GM12891 (cell line): ENCODE measurements around the gene CATSPERD.

Experiments
- DNase-seq: peaks from one replicate; pipeline ENCODE4 v3.0.0; 2011; ENCODE audit warnings: low spot score; ENCODE audit not compliant: insufficient read length
- FAIRE-seq: peaks from 2 replicates; lab custom pipeline; 2011; peaks lifted over from hg19 to GRCh38; lab: Jason Lieb, UNC
- PAX5 ChIP-seq: IDR thresholded peaks from 2 replicates; pipeline ENCODE4 v1.6.1; 2011; ENCODE audit warnings: low read length, moderate library complexity, mild to moderate bottlenecking; ENCODE audit not compliant: insufficient read depth, severe bottlenecking
- POLR2A ChIP-seq: IDR thresholded peaks from 2 replicates; pipeline ENCODE4 v1.6.1; 2011; ENCODE audit warnings: low read depth, low read length, control low read depth
- POLR2AphosphoS5 ChIP-seq: IDR thresholded peaks from 2 replicates; pipeline ENCODE4 v1.6.1; 2011; ENCODE audit warnings: low read depth, low read length, control low read depth
- POU2F2 ChIP-seq: IDR thresholded peaks from 2 replicates; pipeline ENCODE4 v1.6.1; 2011; ENCODE audit warnings: low read depth, mild to moderate bottlenecking, control low read depth, low read length, moderate library complexity
- SPI1 ChIP-seq: IDR thresholded peaks from 2 replicates; pipeline ENCODE4 v1.6.1; 2011; ENCODE audit warnings: low read depth, low read length, control low read depth
- TAF1 ChIP-seq: IDR thresholded peaks from 2 replicates; pipeline ENCODE4 v1.6.1; 2011; ENCODE audit warnings: low read depth, low read length, control low read depth

The CATSPERD gene

GRCh38 chr19:5678071-5678718 is 42.2 kb upstream of the CATSPERD start:
- TF ChIP-seq POLR2AphosphoS5: no peak
- TF ChIP-seq SPI1: no peak
- no peak for TF ChIP-seq POU2F2
- no peak for TF ChIP-seq TAF1
- no peak for TF ChIP-seq POLR2A
- TF ChIP-seq PAX5: no peak
- no peak for FAIRE-seq

GRCh38 chr19:5679289-5680083 is 41.0 kb upstream of the CATSPERD start:
- TF ChIP-seq POLR2AphosphoS5 (no peak), SPI1 (no peak), TAF1 (no peak), PAX5 (no peak), POLR2A (no peak), POU2F2 (no peak)
- FAIRE-seq (no peak), DNase-seq (no peak)

More at GRCh38 chr19:5678071-5678718, 42.2 kb upstream of the CATSPERD start:
- no peak for DNase-seq

- DNase-seq (no peak), FAIRE-seq (no peak)
- TF ChIP-seq POU2F2 (no peak), POLR2A (no peak), PAX5 (no peak), SPI1 (no peak), POLR2AphosphoS5 (no peak), TAF1 (no peak)
Measured at GRCh38 chr19:5680084-5680436, 40.4 kb upstream of the CATSPERD start.

DNA sequence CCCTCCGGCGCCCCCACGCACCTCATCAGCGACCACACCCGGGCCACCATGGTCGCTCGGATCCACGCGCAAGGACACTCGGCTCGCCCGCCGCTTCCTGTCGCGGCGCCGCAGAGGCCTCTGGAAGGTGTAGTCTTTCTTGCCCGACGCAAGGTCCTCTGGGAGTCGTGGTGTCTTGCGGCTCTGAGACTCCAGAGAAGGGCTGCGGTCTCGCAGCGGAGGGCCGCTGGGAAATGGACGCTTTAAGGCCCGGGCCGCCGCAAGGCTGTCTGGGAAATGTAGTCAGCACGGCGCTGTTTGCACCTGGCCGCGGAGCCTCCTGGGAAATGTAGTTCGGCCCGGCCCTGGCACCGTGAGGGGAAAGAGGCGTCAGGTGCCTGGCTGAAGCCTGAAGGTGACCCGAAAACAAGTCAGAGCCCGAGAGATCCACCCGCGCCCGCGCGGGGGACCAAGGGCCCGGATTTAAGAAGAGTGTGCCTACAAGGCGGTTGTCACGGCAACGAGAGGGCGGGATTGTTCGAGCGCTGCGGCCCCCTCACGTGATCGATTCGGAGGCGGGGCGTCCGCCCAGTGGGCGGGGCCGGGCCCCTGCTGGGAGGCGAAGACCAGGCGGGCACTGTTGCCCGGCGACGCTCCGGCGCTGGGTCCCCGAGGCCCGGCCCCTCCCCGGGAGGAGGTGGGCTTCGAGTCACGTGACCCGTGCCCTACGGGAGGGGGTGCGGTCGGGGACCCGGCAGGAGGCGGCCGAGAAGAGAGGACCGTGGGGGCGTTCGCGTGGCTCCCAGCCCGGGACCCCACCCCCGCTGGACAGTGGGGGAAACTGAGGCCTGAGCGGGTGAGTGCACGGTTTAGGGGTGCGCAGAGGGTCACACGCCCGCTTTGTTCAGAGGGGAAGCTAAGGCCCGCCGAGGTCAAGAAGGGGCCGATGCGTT is 39.7 kb upstream of the CATSPERD start, which contains the start of the genes HSD11B1L and MICOS13:
Gene HSD11B1L (plus strand): TSS at position 591 of the 932 bp plus-strand sequence. CDS start 3,806 bp downstream, outside the sequence.
Gene MICOS13 (minus strand): TSS at position 80 of the 932 bp plus-strand sequence. CDS start 30 bp downstream, at position 50.
- peak; percentile 99 for FAIRE-seq
- TF ChIP-seq PAX5 (no peak), POLR2AphosphoS5 (no peak; the same call in none of the 2 replicates), POLR2A (peak; percentile 82), POU2F2 (peak; percentile 43; the same call in 1 of the 2 replicates), TAF1 (peak; percentile 33; the same call in 1 of the 2 replicates), SPI1 (no peak)
- peak; percentile 98 for DNase-seq

- TF ChIP-seq TAF1: no peak
- no peak for TF ChIP-seq SPI1
- no peak for TF ChIP-seq POLR2AphosphoS5
- no peak for TF ChIP-seq POLR2A
- no peak for TF ChIP-seq PAX5
- no peak for TF ChIP-seq POU2F2
- FAIRE-seq (no peak), DNase-seq (no peak)
Measured at GRCh38 chr19:5681391-5682106, 38.9 kb upstream of the CATSPERD start.

DNA sequence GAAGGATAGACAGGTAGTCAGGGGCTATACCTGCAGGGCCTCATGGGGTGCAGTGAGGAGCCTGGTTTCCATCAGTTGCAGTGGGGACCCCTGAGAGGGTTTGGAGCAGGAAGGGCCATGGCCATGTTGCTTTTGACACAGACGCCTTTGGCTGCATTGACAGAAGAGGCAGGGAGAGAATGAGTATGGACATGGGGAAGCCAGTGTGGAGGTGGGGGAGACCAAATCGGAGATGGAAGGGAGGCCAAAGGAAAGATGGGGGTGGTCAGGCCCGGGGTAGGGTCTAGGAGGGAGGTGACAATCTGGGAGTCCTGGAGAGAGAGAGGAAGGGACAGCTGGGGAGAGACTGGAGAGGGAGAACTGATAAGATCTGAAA is 38.3 kb upstream of the CATSPERD start:
- no peak for FAIRE-seq
- TF ChIP-seq SPI1: no peak
- TF ChIP-seq POLR2AphosphoS5: no peak
- no peak for TF ChIP-seq TAF1
- TF ChIP-seq PAX5: no peak
- no peak for TF ChIP-seq POU2F2
- TF ChIP-seq POLR2A: no peak
- DNase-seq: no peak

DNA sequence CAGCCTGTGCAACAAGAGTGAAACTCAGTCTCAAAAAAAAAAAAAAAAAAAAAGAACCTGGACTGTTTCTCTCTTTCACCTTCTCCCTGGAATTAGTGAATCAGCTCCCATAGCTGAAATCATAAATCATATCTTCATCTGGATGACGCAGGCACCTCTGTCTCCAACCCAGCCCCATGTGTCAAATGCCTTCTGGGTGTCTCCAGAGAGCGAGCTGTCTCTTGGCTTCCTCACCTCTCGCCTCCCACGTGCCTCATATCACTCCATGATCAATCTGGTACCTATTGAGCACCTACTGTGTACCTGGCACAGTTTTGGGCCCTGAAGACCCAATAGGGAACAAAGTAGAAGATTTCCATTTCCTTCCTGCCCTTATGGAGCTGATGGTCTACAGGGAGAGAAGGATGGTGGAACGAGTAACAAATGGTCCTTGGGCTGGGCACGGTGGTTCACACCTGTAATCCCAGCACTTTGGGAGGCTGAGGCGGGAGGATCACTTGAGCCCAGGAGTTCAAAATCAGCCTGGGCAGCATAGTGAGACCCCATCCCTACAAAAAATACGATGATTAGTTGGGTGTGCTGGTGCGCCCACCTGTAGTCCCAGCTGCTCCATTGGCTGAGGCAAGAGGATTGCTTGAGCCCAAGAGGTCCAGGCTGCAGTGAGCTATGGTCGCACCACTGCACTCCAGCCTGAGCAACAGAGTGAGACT is 37.1 kb upstream of the CATSPERD start:
- FAIRE-seq: no peak
- DNase-seq: no peak
- TF ChIP-seq POLR2AphosphoS5 (no peak), POU2F2 (no peak), PAX5 (no peak), SPI1 (no peak), TAF1 (no peak), POLR2A (no peak)

DNA sequence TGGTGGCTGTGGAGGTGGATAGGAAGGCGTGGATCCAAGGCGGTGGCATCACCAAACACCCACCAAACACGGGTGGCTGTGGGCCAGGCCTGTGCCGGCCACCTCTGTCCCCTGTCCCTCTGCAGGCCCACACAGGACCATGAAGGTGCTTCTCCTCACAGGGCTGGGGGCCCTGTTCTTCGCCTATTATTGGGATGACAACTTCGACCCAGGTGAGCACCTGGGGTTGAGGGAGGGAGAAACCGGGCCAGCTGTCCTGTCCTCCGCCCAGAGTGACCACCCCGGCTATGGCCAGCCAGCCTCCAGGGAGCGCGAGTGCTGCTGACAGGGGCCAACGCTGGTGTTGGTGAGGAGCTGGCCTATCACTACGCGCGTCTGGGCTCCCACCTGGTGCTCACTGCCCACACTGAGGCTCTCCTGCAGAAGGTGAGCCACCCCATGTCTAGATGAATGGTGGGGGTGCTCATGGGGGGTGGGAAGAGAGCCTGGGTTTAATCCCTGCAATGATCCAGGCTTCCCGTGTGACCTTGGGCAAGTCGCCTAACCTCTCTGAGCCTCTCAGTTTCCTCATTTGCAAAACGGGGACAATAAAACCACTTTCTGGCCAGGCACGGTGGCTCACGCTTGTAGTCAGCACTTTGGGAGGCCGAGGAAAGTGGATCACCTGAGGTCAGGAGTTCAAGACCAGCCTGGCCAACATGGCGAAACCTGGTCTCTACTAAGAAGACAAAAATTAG is 35.6 kb upstream of the CATSPERD start:
- TF ChIP-seq POU2F2 (no peak), POLR2AphosphoS5 (no peak), SPI1 (no peak), PAX5 (no peak), TAF1 (no peak)
- no peak for FAIRE-seq
- DNase-seq: no peak
